Measurements from ENCODE around the gene RAB9B.

Gene RAB9B

GRCh38 chrX:103806862-103807474, 25.1 kb downstream of the RAB9B start:
- no peak for DNase-seq

GRCh38 chrX:103805860-103806259, 26.2 kb downstream of the RAB9B start:
- no peak for DNase-seq

DNA sequence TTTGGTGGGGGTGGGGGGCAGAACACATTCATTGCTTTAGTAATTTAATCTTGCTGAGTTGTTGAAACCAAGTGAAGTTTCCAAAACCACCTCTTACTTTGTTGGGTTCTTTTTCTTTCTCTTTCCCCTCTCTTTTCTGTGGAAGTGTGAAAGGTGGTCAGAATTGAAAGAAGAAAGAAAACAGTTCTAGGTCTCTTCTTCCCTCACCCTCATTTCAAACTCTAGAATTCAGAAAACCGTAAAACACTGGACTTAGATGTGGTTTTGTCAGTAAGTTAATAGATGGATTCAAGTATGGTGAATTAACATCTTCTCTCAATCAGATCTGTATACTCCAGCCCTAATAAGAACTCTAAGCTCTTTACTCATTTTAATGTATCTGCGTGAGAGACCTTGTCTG, 31.7 kb downstream of the RAB9B start:
- no peak for DNase-seq

DNA sequence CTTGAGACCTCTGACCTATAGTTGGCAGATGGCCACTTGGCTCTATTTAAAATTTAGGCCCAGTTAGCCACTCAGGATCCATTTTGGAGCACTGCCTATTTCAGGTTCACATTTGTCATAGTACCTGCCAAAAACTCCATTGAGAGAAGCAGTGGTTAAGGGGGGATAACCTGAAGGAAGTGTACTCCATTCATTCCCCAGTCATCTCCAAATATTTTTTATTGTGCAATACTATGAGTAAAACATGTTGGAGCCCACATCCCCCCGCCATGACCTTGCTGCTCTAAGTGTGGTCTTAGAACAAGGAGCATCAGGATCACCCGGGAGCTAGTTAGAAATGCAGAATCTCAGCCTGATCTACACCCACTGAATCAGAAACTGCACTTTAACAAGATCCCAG, 34.4 kb downstream of the RAB9B start:
- no peak for DNase-seq

DNA sequence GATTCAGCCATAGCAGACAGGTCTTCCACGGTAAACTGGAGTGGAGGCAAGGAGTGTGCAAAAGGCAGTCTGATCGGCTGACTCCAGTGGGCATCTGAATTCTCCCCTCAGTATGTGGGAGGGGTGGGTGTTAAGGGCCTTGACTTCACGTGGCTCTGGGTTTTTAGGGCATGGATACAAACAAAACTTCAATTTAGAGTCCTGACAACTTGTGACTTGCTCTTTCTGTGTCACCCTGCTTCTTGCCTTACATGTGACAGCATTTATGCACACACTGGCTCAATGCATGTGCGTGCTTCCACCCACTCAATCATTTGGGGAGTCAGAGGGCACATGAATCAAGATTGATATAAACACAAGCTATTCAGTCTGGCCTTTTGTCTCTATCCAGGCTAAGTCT, 37.9 kb downstream of the RAB9B start:
- no peak for DNase-seq

GRCh38 chrX:103793545-103793940, 38.5 kb downstream of the RAB9B start:
- no peak for DNase-seq

DNA sequence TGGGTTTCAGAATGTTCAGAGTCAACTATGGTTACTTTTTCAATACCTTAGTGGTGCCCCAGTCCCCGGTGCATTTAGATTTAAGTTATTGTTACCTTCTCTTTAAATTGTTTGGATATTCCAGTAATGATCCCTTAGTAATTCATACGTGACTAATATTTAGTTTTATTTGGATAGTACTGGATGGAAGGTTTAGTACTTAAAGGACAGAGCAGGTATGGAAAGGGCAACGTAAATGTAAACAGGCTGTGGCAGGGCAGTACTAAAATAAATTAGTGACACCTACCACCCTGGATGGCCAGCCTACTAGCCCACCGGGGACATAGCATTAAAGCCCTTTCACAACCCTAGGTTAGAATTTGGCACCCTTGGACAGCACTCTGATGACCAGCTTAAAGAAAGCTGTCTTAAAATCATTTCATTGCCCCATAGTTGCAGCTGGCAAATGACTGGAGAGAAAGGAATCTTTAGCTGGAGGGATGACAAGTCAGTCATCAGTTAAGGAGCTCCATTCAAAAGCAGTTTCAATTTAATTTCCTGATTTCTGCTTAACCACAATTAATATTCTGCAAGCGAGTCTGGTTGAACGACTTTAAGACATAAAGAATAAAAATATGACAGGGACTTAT, 39.0 kb downstream of the RAB9B start:
- DNase-seq, result no peak

GRCh38 chrX:103791826-103792485, 40.1 kb downstream of the RAB9B start:
- DNase-seq, result no peak

- no peak for DNase-seq
These were observed 40.8 kb downstream of the RAB9B start for GRCh38 chrX:103791228-103791627.

GRCh38 chrX:103789004-103789403, 43.1 kb downstream of the RAB9B start:
- DNase-seq, result no peak

DNA sequence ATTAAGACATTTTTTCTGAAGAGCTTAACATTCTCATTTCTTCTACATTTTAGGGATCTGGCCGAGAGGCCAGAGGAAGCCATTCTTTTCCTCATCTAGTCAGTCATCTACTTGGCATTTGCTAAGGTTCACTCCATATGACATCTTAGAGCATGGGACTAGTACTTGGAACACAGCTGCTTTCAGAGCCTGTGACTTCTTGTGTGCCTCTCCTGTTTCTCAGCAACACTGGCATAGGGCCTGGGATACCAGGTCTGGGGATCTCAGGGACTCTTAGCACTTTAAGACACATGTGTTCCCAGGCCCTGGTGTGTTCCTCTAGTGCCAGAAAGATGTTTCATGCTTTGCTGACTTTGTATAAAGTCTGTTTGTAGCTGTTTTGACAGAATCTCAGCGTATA, 48.1 kb downstream of the RAB9B start:
- DNase-seq, result no peak

DNA sequence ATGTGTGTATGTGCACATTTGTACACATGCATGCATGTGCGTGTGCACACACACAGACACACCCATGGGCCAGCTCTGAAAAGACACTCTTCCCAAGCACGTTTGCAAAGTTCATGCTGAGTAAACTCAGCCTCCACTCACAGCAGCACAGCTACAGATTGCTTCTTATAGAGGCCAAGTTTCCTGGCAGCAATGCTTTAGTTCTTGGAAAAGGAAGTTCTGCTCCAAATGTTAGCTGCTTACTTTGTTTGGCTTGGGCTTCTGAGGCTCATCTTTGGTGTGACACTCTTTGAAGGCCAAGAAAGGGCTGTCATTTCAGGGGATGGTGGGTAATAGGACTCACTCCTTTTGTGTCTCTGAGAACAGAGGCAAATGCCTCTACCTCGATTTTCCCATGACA, 48.9 kb downstream of the RAB9B start:
- no peak for DNase-seq

DNA sequence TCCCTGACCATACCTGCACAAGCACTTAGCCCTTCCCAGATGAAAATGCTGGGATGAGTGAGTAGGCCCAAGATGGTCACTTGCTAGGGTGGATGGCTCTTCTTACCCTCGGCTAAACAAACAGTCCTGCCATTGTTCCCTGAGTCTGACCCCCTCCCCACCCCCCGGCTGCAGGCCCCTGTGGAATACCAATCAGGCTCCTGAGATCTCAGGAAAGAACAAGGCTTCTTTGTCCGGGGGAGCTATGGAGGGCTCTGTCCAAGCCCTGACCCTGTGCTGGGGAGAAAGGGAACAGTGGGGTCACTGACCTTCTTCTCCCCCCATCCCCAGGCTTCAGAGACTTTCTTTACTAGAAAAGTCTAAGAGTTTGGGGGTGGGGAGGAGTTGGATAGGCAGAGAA, 49.4 kb downstream of the RAB9B start:
- DNase-seq, result no peak

DNA sequence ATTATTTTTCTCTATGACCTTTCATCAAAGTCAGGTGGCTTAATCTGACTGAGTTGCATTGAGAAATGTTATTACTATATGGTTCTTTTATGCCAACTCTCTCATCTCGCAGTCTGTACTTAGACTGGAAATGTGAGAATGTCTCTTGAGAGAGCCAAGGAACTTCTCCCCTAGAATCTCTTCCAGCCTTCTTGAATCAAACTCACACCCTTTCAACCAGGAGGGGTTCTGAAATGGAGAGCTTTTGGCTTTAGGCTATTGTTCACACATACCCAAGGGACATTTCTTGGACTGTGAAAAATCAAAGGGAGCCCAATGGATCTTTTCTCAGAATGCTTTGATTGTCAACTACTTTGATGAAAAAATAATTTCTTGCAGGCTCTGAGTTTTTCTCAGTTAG, 50.4 kb downstream of the RAB9B start:
- no peak for DNase-seq

DNA sequence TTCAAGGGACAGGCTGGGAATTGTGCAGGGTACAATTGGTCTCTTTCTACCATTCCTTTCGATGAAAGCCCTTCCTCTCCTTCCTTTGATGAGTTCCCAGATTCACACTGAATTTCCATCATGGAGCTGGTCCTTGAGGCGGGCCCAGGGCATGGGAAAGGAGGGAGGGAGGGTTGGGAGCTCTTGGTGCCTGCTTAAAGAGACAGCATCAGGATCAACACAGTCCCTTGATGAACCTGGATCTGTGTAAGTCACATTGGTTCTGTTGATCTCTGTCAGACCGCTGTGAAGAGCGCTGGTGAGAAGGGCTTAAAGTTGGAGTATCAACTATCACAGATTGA, 51.0 kb downstream of the RAB9B start:
- DNase-seq, result no peak

- DNase-seq, result no peak
These were observed 51.6 kb downstream of the RAB9B start for GRCh38 chrX:103780336-103781061.

DNA sequence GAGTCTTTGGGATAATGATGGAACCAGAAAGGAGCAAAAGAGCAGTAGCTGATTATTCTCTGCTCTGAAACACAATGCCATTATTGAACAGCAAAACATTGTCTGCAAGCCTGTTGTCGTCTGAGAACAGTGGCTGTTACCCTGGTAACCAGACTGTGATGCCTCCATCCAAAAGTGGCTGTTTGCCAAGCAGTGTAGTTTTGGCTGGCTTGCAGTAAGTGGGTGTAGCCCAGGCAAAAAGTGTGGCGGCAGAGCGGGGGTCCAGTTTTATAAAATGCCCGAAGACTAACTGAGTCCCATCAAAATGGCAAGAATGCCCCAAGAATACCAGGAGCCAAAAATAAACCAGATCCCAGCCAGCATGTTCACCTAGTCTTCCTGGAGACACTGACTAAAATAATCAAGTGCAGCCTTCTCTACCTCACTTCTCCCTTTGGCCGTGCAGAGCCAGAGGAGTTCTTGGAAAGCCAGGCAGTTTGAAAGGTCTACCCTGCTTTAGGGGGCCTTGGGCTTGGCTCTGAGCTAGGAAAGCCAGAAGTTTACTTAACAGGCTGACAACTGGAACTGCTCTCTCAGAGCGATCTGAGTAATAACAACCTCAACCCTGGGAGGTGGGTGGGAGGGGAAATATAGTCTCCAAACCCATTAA, 52.8 kb downstream of the RAB9B start:
- no peak for DNase-seq

DNA sequence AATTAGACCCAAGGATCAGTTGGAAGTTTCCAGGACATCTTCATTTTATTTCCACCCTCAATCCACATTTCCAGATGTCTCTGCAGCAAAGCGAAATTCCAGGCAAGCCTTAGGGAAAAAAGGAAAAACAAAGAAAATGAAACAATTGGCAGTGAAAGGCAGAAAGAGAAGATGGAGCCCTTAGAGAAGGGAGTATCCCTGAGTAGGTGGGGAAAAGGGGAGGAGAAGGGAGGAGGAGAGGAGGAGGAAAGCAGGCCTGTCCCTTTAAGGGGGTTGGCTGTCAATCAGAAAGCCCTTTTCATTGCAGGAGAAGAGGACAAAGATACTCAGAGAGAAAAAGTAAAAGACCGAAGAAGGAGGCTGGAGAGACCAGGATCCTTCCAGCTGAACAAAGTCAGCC, 55.5 kb downstream of the RAB9B start, which contains the start of gene PLP1:
Gene PLP1, plus strand, starts transcription at position 295 of the 400 bp plus-strand sequence. CDS start 156 bp downstream, outside the sequence.
- DNase-seq, result no peak

DNA sequence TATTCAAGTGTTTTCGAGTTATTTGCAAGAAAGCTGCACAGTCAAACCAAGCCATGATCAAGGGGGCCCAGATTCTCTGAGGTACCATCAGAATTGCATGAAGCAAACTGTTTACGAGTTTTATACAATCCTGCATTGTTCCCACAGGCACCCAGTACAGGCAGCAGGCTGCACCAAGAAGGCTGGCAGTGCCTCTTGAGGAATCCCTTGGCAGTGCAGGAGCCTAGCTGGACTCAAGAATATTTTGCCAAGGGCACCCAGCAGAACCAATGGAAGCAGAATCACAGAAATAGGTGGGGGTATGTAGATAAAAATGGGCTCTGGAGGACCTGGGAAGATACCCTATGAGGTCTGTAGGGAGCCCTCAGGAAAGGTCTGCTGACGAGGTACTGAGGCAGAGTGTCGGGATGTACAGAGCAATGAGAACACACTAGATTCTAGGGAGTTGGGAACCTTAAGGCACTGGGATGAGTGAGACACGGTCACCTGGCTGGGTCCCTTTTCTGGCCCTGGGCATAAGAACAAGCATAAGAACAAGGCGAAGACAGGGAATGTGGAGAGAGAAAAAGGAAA, 57.9 kb downstream of the RAB9B start:
- no peak for DNase-seq

DNA sequence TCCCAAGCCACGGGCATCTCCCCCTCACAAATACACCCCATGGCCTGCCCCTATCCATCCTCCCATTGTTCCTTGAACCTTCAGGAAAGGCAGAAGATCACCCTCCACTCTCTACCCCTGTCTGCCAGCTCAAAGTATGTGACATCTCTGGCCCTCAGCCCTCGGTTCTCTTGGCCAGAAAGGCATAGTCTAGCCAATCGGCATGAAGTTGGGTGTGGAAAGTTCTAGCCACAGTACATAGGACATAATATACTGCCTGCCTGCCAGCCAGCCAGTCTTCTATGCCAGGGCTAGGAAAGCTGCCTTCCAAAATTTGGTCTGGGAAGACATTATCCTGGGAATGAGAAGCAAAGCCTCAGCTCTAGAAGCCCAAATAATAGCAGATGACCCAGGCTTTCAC, 58.6 kb downstream of the RAB9B start:
- no peak for DNase-seq
